Suprapubic skin (tissue), 3 donors: ENCODE results near the gene CKAP4.

Experiments
- CTCF ChIP-seq, 2 donors: fragments of 200-600 bp in 1 of 2; fragments of 450-650 bp in 1 of 2; sonication (generic) in 1 of 2; IDR thresholded peaks; one replicate each; pipeline ENCODE4 v1.5.1; 2016 to 2019; ENCODE audit warnings: antibody characterized with exemption in 2 of 2, mild to moderate bottlenecking in 1 of 2, moderate library complexity in 1 of 2
- EP300 ChIP-seq: sonication (generic); formaldehyde crosslinking; IDR thresholded peaks from one replicate; pipeline ENCODE4 v1.6.1; 2017; ENCODE audit warnings: antibody characterized with exemption

- TF ChIP-seq CTCF (IDR thresholded peaks at IDR 0.05) (no peak), EP300 (no peak)
Observed at GRCh38 chr12:106292339-106292738, 44.5 kb upstream of the CKAP4 start.
